Measurements from ENCODE around the gene ANXA4. TPM values are rescaled to one million over a fixed set of nuclear protein-coding genes. Genes with fewer than 3 reads are reported as not detected.

Gene ANXA4
- total RNA-seq, 1 experiment from 2014 or later: 9.5 TPM

DNA sequence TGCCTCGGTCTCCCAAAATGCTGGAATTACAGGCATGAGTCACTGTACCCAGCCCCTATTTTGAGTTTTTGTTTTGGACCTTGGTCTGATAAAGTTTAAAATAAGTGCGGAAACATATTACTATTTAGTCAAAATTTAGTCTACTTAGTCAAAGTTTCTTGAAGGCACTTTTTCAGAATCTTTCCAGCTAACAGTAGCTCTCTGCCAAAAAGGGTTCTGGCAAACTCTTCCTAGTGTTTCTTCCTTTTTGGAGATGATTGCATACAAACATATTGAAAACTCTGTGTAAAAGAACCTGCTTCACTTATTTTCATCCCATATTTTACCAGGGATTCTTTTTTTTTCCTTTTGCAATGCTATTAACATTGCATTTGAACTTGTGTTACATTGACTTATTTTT, 116.3 kb downstream of the ANXA4 start (continued):
- no peak for TF ChIP-seq PRRX2 (CRISPR knock-in tag; IDR thresholded peaks at IDR 0.05)

DNA sequence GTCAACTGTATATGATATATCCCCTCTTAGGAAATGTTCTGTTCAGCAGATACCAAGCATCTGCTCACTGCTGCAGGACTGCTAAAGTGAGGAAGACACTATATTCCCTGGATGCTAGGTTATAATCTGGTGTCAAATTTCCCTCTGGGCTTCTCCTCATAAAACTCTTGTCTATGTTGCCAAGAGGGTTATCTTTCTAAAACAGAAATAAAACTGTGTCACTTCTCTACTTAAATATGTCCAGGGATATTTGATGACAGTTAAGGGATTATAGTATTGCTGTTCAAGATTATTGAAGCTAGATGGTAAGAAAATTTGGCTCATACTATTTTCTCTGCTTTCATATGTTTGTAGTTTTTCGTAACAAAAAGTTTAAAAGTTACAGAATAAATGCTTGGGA, 121.4 kb downstream of the ANXA4 start:
- no peaks in the 10 kb centered on the region for H3K27me3 Mint-ChIP-seq (ENCODE audit: low read depth)
- ChIA-PET POLR2A (no interaction called here), CTCF (interaction anchor here (1.8 kb wide), 1 partner anchor 139 kb away, joined by 5 read pairs; no protein-coding TSS in a partner anchor)
- H3K9me3 Mint-ChIP-seq: no peaks in the 10 kb centered on the region
- no peak overlapping the region for H3K4me3 Mint-ChIP-seq
- peaks cover 33% of the 10 kb centered on the region for H3K36me3 Mint-ChIP-seq
- ATAC-seq (no peak), DNase-seq (ENCODE audit: low spot score) (no peak)
- H3K4me1 Mint-ChIP-seq: no peaks in the 10 kb centered on the region
- H3K27ac Mint-ChIP-seq: no peak overlapping the region
- TF ChIP-seq PRRX2 (CRISPR knock-in tag; IDR thresholded peaks at IDR 0.05): no peak
- TF ChIP-seq, protein P1, sequence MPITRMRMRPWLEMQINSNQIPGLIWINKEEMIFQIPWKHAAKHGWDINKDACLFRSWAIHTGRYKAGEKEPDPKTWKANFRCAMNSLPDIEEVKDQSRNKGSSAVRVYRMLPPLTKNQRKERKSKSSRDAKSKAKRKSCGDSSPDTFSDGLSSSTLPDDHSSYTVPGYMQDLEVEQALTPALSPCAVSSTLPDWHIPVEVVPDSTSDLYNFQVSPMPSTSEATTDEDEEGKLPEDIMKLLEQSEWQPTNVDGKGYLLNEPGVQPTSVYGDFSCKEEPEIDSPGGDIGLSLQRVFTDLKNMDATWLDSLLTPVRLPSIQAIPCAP (CRISPR knock-in tag; IDR thresholded peaks at IDR 0.05): no peak
- TF ChIP-seq, protein P2, sequence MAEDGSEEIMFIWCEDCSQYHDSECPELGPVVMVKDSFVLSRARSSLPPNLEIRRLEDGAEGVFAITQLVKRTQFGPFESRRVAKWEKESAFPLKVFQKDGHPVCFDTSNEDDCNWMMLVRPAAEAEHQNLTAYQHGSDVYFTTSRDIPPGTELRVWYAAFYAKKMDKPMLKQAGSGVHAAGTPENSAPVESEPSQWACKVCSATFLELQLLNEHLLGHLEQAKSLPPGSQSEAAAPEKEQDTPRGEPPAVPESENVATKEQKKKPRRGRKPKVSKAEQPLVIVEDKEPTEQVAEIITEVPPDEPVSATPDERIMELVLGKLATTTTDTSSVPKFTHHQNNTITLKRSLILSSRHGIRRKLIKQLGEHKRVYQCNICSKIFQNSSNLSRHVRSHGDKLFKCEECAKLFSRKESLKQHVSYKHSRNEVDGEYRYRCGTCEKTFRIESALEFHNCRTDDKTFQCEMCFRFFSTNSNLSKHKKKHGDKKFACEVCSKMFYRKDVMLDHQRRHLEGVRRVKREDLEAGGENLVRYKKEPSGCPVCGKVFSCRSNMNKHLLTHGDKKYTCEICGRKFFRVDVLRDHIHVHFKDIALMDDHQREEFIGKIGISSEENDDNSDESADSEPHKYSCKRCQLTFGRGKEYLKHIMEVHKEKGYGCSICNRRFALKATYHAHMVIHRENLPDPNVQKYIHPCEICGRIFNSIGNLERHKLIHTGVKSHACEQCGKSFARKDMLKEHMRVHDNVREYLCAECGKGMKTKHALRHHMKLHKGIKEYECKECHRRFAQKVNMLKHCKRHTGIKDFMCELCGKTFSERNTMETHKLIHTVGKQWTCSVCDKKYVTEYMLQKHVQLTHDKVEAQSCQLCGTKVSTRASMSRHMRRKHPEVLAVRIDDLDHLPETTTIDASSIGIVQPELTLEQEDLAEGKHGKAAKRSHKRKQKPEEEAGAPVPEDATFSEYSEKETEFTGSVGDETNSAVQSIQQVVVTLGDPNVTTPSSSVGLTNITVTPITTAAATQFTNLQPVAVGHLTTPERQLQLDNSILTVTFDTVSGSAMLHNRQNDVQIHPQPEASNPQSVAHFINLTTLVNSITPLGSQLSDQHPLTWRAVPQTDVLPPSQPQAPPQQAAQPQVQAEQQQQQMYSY (CRISPR knock-in tag; IDR thresholded peaks at IDR 0.05): no peak
- no peak for TF ChIP-seq FOXP1 (CRISPR knock-in tag; IDR thresholded peaks at IDR 0.05; ENCODE audit: borderline replicate concordance)
- TF ChIP-seq, protein P3, sequence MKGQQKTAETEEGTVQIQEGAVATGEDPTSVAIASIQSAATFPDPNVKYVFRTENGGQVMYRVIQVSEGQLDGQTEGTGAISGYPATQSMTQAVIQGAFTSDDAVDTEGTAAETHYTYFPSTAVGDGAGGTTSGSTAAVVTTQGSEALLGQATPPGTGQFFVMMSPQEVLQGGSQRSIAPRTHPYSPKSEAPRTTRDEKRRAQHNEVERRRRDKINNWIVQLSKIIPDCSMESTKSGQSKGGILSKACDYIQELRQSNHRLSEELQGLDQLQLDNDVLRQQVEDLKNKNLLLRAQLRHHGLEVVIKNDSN (CRISPR knock-in tag; IDR thresholded peaks at IDR 0.05): no peak
- TF ChIP-seq ZNF317 (CRISPR knock-in tag; IDR thresholded peaks at IDR 0.05; ENCODE audit: borderline replicate concordance, low read depth): no peak
- no peak for TF ChIP-seq GRHL2 (CRISPR knock-in tag; IDR thresholded peaks at IDR 0.05; ENCODE audit: insufficient replicate concordance, severe bottlenecking)
- no peak for TF ChIP-seq ZBTB21 (CRISPR knock-in tag; IDR thresholded peaks at IDR 0.05; ENCODE audit: borderline replicate concordance)
- TF ChIP-seq, protein P4, sequence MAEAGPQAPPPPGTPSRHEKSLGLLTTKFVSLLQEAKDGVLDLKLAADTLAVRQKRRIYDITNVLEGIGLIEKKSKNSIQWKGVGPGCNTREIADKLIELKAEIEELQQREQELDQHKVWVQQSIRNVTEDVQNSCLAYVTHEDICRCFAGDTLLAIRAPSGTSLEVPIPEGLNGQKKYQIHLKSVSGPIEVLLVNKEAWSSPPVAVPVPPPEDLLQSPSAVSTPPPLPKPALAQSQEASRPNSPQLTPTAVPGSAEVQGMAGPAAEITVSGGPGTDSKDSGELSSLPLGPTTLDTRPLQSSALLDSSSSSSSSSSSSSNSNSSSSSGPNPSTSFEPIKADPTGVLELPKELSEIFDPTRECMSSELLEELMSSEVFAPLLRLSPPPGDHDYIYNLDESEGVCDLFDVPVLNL (CRISPR knock-in tag; IDR thresholded peaks at IDR 0.05; ENCODE audit: borderline replicate concordance, low read depth): no peak
- TF ChIP-seq KAT7 (CRISPR knock-in tag; IDR thresholded peaks at IDR 0.05; ENCODE audit: borderline replicate concordance): no peak
- no peak for TF ChIP-seq OVOL2 (CRISPR knock-in tag; IDR thresholded peaks at IDR 0.05; ENCODE audit: borderline replicate concordance)
- TF ChIP-seq, protein P5, sequence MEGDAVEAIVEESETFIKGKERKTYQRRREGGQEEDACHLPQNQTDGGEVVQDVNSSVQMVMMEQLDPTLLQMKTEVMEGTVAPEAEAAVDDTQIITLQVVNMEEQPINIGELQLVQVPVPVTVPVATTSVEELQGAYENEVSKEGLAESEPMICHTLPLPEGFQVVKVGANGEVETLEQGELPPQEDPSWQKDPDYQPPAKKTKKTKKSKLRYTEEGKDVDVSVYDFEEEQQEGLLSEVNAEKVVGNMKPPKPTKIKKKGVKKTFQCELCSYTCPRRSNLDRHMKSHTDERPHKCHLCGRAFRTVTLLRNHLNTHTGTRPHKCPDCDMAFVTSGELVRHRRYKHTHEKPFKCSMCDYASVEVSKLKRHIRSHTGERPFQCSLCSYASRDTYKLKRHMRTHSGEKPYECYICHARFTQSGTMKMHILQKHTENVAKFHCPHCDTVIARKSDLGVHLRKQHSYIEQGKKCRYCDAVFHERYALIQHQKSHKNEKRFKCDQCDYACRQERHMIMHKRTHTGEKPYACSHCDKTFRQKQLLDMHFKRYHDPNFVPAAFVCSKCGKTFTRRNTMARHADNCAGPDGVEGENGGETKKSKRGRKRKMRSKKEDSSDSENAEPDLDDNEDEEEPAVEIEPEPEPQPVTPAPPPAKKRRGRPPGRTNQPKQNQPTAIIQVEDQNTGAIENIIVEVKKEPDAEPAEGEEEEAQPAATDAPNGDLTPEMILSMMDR (IDR thresholded peaks at IDR 0.05): no peak
- TF ChIP-seq, protein P6, sequence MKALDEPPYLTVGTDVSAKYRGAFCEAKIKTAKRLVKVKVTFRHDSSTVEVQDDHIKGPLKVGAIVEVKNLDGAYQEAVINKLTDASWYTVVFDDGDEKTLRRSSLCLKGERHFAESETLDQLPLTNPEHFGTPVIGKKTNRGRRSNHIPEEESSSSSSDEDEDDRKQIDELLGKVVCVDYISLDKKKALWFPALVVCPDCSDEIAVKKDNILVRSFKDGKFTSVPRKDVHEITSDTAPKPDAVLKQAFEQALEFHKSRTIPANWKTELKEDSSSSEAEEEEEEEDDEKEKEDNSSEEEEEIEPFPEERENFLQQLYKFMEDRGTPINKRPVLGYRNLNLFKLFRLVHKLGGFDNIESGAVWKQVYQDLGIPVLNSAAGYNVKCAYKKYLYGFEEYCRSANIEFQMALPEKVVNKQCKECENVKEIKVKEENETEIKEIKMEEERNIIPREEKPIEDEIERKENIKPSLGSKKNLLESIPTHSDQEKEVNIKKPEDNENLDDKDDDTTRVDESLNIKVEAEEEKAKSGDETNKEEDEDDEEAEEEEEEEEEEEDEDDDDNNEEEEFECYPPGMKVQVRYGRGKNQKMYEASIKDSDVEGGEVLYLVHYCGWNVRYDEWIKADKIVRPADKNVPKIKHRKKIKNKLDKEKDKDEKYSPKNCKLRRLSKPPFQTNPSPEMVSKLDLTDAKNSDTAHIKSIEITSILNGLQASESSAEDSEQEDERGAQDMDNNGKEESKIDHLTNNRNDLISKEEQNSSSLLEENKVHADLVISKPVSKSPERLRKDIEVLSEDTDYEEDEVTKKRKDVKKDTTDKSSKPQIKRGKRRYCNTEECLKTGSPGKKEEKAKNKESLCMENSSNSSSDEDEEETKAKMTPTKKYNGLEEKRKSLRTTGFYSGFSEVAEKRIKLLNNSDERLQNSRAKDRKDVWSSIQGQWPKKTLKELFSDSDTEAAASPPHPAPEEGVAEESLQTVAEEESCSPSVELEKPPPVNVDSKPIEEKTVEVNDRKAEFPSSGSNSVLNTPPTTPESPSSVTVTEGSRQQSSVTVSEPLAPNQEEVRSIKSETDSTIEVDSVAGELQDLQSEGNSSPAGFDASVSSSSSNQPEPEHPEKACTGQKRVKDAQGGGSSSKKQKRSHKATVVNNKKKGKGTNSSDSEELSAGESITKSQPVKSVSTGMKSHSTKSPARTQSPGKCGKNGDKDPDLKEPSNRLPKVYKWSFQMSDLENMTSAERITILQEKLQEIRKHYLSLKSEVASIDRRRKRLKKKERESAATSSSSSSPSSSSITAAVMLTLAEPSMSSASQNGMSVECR (CRISPR knock-in tag; IDR thresholded peaks at IDR 0.05; ENCODE audit: borderline replicate concordance): no peak
- TF ChIP-seq JAZF1 (CRISPR knock-in tag; IDR thresholded peaks at IDR 0.05): no peak
- TF ChIP-seq, protein P7, sequence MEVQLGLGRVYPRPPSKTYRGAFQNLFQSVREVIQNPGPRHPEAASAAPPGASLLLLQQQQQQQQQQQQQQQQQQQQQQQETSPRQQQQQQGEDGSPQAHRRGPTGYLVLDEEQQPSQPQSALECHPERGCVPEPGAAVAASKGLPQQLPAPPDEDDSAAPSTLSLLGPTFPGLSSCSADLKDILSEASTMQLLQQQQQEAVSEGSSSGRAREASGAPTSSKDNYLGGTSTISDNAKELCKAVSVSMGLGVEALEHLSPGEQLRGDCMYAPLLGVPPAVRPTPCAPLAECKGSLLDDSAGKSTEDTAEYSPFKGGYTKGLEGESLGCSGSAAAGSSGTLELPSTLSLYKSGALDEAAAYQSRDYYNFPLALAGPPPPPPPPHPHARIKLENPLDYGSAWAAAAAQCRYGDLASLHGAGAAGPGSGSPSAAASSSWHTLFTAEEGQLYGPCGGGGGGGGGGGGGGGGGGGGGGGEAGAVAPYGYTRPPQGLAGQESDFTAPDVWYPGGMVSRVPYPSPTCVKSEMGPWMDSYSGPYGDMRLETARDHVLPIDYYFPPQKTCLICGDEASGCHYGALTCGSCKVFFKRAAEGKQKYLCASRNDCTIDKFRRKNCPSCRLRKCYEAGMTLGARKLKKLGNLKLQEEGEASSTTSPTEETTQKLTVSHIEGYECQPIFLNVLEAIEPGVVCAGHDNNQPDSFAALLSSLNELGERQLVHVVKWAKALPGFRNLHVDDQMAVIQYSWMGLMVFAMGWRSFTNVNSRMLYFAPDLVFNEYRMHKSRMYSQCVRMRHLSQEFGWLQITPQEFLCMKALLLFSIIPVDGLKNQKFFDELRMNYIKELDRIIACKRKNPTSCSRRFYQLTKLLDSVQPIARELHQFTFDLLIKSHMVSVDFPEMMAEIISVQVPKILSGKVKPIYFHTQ (CRISPR knock-in tag; IDR thresholded peaks at IDR 0.05): no peak
- TF ChIP-seq, protein P8, sequence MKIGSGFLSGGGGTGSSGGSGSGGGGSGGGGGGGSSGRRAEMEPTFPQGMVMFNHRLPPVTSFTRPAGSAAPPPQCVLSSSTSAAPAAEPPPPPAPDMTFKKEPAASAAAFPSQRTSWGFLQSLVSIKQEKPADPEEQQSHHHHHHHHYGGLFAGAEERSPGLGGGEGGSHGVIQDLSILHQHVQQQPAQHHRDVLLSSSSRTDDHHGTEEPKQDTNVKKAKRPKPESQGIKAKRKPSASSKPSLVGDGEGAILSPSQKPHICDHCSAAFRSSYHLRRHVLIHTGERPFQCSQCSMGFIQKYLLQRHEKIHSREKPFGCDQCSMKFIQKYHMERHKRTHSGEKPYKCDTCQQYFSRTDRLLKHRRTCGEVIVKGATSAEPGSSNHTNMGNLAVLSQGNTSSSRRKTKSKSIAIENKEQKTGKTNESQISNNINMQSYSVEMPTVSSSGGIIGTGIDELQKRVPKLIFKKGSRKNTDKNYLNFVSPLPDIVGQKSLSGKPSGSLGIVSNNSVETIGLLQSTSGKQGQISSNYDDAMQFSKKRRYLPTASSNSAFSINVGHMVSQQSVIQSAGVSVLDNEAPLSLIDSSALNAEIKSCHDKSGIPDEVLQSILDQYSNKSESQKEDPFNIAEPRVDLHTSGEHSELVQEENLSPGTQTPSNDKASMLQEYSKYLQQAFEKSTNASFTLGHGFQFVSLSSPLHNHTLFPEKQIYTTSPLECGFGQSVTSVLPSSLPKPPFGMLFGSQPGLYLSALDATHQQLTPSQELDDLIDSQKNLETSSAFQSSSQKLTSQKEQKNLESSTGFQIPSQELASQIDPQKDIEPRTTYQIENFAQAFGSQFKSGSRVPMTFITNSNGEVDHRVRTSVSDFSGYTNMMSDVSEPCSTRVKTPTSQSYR (CRISPR knock-in tag; IDR thresholded peaks at IDR 0.05): no peak
- TF ChIP-seq CREB1 (CRISPR knock-in tag; IDR thresholded peaks at IDR 0.05): no peak
